Head of caudate nucleus (tissue), 42 donors: Measurements from ENCODE around the gene MTCL1.

Experiments
- DNase-seq, 42 donors: peaks; one replicate each; pipeline versions ENCODE4 v3.0.0 to v3.0.0-alpha.2; 2020 to 2021; ENCODE audit warnings: mixed read lengths in 7 of 42
- intact Hi-C: fragments of 100-400 bp; cut with DNase I; formaldehyde crosslinking; loops from one replicate; pipeline ENCODE4 v1.15.0; 2022

Gene MTCL1

DNA sequence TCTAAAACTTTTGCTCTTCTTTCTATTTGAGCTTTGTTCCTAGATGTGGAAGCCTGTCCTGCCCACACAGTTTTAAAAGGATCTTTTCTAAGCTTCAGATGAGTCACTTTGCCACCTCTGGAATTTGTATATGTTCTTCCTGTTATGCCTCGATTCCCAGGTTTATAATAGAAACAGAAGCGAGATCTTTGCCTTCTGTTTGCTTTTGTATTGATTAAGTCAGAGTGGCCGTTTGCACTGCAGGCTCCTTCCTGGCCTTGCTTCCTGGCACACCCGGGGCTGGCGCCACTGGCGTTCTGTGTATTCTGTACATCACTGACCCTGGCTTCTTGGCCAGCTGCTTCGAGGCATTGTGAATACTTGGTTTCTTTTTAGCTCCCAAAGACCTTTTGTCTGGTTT, 91.8 kb downstream of the MTCL1 start:
- DNase-seq, result peak in 8 of 42 donors; percentile 19 to 50 (median 37)

DNA sequence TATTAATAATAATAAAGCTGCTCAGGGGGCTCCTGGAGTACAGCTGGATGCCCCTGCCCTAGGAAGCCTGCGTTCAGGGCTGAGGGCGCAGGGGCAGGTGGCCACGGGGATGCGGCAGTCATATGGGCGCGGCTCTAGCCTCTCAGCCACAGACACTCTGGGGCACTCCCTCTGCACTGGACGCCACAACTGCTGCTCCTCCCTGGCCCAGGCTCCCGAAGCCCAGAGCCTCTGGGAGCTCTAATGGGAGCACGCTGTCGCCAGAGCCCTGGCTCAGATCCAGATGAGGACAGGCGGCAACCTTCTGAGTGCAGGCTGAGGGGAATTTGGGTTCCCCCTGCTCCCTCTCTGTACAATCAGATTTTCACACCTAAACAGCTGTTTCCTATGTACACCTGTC, 93.6 kb downstream of the MTCL1 start:
- intact Hi-C loops, result no loop called here
- DNase-seq, result no peak

More for the DNA sequence above, 91.8 kb downstream of the MTCL1 start:
- intact Hi-C loops, result no loop called here

DNA sequence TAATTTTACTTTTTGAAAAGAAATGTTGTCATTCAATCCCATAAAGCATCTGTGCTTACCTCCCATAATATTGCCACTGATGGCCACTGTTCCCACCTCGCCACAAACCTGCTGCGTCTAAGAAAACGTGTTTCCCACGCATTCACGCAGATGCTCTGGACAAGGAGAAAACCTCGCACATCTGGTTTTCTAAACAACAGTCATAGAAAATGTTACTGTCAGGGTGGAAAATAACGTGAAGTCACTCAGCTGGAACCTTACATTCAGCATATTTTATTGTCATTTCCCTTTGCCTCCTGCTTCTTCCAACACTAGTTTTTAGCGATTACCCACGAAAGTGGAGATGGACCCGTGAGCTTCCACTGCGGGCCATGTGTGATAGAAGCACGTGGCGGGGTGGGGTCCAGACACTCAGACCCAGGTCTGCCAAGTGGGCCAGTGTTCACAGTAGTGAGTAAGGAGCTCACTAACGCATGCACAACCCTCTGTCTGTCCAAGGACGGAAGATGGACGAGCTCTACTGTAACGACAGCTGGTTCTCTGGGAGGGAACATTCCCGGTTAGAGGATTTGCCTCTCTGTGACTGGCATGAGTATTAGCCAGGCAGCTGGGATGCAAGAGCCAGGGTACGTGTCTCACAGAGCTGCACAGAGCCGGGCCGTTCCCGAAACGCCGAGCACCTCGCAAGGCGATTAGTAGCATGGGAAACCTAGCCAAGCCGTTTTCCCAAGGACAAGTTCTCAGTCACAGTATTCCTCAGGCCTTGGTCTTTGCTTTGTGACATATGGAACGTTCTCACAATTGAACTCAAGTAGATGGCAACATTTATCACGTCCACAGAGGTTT, 94.5 kb downstream of the MTCL1 start:
- DNase-seq, result no peak
- intact Hi-C loops, result no loop called here

DNA sequence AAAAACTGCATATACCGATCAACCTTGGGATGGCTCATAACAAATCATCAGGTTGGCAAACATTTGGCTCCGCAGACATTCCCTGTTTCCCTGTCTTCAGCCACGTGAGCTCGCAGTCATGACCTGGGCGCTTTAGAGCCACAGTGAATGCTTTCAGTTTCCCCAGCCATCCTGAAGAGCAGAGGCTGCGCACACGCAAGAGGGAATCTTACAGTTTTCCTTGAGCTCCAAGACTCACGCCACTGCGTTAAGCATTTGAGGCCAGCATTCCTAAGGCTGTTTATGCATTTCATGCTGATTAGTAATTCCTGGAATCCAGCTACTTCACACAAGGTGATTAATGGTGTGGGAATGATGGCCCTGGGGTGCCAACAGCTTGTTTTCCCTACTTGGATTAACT, 95.1 kb downstream of the MTCL1 start:
- intact Hi-C loops, result no loop called here
- peak in 1 of 42 donors; percentile 31 for DNase-seq

DNA sequence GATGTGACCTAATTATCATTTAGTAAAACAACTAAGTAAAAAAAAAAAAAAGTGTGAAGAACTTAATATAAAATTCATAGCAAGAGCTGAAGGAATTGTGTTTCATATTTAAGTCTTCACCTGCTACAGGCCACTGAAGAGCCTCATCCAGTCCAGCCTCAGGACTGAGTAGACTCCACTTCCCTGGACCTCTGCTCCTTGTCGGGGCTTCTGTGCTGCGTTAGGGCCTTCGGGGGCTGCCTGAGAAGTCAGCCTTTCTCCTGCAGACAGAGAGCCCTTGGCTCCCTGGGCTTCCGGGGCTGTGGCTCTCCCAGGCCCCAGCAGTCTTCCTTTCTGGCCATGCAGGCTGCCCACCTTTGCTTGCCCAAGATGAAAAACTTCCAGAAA, 95.5 kb downstream of the MTCL1 start:
- intact Hi-C loops, result no loop called here
- no peak for DNase-seq

DNA sequence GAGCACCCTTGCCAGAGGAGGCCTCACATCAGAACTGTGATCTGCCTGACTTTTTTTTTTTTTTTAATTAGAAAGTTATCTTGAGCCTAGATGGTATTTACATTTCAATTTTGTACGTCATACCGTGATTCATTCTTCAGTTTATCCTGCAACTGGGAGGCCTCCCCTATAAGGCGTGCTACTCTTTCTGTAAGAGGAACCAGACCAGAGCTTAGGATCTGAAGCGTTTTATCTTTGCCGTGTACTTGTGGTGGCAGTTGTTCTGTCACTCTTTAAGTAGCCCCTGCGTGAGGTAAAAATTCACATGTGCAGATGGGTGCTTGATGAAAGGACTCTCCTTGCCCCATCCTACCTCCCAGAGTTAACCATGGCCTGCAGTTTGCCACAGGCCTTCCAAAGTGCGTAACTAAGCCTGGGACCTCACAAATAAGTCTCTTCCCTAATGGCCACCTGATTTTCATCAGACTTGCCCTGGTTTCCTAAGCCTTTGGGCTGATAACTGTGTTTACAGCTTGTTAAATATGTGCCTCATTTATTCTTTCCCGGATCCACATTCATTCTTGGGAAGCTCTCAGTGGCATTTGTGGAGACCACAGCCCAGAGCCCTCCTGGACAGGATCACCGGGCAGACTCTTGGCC, 96.0 kb downstream of the MTCL1 start:
- intact Hi-C loops, result no loop called here

DNA sequence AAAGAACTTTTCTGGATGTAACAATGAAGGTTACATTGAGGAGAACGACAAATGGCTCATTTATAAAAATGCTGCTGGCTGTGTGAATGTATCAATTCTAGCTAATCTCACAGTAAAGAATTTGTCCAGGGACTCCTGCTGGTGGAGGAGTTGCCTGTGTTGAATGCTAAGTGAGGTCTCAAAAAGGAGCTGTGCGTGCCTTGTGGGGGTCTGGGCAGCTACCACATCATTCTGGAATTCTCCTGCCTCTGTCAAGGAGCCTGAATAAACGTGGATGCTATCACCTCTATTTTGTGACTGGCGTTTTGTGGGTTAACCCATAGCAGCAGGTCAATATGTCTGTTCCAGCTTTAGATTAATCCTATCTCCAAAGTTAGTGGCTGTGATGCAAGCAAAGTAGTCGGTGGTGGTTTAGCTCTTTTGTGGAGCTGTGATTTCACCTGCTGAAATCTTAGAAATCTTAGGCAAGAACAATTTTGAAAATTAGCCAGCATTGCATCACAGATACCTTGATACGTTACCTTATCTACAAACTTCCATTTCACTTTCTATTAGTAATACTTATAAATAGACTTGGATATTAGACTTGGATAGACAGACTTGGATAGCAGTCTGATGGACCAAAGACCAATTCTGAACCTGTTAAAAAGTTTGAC, 96.8 kb downstream of the MTCL1 start:
- intact Hi-C loops, result no loop called here
- no peak for DNase-seq

More for the DNA sequence above, 96.0 kb downstream of the MTCL1 start:
- no peak for DNase-seq

DNA sequence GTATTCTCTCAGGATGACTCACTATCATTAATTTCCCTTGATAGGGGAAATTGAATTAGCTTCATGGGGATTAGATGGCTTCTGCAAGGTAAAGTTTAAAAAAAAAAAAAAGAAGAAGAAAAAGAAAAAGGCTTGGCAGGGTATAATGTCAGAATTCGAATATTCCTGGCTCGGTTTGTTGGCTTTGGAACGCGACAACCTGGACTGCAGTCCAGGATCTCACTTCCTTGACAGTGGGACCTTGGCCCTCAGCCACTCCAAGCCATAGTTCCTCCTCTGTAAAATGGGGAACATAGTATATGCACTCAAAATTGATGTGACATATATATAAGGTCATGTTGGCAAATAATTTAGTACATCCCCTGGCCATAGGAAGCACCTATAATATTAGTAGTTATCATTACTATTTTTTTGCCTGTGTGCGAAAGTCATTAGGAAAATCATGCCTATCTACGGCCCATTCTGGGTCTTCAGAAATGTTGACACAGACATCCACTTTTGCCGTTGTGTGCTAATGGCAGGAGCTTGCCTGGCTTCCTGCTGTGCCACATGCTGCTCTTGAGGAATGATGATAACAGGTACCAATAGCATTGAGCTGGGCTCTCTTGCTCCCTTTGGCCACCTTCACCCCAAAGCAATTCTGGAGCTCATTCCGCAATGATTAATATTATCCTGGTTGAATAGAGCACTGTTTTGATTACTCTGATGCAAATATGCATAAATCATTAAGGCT, 97.9 kb downstream of the MTCL1 start:
- intact Hi-C loops, result no loop called here
- DNase-seq, result no peak

DNA sequence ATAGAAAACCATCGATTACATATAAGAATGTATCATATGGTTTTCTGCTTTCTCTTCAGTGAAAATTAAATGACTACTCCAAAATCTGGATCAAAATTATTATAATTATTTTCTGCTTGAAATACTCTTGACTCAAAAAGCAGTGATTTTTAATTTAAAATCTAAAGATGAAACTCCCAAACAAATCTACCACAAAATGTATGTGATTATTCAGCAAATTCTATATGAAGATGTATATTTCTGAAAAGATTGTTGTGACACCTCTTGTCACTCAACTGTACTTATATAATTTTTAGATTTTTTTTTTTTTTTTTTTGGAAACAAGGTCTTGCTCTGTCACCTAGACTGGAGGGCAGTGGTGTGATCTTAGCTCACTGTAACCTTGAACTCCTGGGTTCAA, 98.6 kb downstream of the MTCL1 start:
- no peak for DNase-seq
- intact Hi-C loops, result no loop called here

DNA sequence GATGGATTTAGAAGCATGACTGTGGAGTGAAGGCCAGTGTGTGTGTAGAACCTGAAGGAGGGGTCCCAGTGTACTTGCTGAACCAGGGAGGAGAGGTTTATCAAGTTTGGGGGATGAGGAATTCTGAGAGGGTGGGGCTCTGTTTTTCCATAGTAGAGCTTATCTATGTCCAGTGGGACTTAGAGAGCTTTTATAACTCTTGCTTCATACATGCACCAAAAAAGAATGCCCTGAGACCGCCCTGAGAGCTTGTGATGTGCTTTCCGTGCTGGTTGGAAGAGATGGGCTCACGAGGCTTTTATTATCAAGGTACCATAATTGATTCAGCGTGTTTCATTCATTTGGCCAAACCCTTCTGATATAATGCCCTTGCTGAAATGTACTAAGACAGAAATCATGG, 100.2 kb downstream of the MTCL1 start:
- no peak for DNase-seq
- intact Hi-C loops, result no loop called here

DNA sequence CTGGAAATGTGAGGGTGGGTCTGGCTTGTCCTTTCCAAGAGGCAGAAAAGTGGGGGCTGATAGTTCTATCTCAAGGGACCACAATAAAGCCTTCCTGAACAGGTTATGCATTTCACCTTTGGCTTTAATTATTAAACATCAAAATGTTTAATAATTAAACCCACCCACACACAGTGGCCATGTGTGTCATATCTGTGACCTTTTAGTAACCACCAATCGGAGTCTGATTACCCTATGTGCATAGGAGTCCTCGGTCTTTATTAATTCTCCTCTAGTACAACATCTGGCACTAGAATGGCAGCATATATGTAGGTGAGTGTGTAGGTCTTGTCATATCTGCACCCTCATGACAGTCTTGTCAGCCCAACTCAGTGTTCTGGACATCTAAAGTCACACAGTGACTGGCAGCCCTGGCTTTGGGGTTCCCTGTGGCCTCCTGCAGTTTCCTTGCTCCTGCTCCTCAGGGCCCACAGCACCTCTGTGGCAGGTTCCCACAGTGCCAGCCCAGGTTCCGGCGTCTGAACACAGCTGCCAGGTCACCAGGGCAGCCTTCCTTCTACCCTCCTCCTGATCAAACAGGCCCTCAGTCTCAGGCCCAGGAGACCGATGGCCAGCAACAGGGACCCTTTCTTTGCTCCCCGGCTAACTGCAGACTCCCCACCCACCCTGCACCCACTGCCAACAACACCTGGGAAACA, 100.9 kb downstream of the MTCL1 start:
- no peak for DNase-seq
- intact Hi-C loops, result no loop called here

DNA sequence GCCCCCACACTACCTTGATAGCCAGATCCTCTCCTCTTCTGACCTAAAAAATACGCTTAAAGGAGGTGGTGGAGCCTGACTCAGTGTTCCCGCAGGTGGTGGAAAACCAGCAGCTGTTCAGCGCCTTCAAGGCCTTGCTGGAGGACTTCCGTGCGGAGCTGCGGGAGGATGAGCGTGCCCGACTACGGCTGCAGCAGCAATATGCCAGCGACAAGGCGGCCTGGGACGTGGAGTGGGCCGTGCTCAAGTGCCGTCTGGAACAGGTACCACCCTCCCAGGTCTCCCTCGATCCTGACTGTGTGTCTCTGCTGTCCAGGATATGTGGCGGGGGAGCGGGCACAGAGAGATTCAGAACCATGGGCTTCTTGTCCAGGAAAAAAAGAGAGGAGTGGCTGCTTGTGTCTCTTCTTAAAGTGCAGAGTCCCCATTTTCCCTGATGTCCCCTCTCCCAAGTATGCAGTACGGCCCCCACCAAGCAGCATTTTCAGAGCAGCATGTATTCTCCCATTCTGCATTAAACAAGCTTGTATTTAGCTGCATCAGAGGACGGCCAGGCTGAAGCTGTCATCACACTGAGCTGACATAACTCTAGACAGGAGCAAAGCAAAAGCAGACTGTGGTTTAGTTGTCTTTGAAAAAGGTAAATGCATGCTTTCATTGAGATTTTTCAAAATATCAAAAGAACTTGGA, 101.6 kb downstream of the MTCL1 start:
- peak in 2 of 42 donors; percentile 37 to 49 for DNase-seq
- intact Hi-C loops, result no loop called here

DNA sequence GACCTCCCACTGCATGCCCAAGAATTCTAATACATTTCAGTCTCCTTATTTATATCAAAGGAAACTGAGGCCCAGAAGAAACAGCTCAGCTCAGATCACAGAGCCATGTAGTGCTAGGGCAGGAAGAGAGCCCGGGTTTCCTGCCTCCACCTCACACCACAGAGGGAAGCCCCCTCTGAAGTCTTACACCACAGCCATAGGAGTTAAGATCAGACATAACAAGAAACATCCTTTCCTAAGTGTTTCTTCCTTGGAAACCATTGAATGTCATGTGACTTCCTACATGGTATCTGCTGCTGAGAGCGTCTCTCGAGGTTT, 102.1 kb downstream of the MTCL1 start:
- intact Hi-C loops, result no loop called here

DNA sequence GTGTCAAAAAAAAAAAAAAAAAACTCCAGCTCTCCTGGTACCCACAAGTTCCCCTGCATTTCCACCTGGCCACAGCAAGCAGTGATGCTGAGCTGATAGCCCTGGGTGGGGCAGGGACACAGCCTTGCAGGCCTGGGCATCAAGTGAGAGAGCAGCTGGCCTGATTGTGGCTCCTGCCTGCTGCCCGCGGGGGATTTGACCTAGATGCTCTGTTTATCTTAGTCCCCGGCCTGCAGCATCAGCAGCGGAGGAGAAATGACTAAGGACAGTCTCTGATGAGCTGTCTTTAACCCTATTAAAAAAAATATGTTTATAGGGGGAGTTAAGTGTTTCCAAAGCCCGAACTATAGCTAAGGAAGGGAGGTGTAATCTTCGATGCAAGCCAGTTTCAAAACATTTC, 102.6 kb downstream of the MTCL1 start:
- intact Hi-C loops, result no loop called here
- DNase-seq, result no peak

More for the DNA sequence above, 102.1 kb downstream of the MTCL1 start:
- no peak for DNase-seq

DNA sequence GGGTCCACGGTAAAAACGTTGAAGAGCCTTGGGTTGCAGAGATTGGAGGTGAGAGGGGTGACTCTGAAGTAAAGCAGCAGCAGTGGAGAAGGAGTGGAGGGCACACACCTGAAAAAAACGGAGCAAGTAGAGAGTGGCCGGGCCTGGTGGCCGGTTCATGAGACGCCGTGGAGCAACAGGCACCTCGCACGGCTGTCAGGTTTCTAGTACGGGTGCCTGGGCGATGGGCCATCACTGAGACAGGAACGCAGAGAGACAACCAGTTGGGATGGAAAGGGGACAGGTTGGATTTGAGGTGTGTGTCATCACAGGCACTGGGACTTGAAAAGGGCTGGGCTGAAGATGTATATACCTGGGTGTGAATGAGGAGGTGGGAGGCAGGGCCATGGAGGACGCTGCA, 104.2 kb downstream of the MTCL1 start:
- DNase-seq, result no peak
- intact Hi-C loops, result no loop called here

DNA sequence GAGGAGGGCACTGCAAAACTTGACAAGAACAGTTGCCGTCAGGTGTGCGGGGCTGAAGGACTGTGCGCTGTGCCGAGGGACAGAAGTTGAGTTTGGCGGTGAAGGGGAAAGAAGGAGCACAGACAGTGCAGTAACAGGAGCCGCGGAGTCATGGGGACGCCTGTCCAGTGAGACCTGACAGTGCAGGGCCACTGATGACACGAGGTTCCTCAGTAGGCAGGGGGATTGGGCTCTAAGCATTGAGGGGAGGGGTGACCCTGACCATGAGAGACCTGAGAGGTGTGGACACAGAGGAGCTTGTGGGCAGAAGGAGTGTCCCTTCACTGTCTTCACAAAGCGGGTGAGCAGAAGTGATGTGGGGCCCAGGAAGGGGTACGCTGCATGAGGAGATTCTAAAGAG, 104.8 kb downstream of the MTCL1 start:
- DNase-seq, result no peak
- intact Hi-C loops, result no loop called here

DNA sequence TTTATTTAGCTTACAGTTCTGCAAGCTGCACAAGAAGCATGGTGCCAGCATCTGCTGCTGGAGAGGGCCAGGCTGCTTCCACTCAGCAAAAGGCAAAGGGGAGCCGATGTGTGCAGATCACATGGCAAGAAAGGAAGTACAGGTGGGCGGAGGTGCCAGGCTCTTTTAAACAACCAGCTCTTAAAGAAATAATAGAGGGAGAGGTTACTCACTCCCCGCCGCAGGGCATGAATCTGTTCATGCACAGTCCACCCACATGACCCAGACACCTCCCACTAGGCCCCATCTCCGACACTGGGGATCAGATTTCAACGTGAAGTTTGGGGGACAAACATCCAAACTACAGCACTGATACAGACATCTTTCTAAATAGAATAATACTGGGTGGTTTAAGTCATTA, 105.8 kb downstream of the MTCL1 start:
- intact Hi-C loops, result no loop called here
- DNase-seq, result peak in 1 of 42 donors; percentile 12

DNA sequence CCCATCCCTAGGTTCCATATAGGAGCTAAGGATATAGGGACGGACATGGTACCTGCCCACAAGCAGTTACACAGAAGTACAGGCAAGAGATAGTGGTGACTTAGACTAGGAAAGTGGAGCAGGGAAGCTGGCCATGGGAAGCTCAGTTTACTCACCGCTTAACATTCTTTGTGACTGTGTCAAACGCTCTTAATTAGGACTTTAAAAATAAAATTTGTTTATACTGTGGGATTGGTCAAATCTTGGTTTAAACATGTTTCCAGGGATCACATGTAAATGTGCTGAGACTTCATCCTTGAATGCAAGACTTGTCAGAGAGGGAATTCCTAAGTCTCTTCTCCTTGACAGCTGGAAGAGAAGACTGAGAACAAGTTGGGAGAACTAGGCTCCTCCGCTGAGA, 107.3 kb downstream of the MTCL1 start:
- no peak for DNase-seq
- intact Hi-C loops, result no loop called here

DNA sequence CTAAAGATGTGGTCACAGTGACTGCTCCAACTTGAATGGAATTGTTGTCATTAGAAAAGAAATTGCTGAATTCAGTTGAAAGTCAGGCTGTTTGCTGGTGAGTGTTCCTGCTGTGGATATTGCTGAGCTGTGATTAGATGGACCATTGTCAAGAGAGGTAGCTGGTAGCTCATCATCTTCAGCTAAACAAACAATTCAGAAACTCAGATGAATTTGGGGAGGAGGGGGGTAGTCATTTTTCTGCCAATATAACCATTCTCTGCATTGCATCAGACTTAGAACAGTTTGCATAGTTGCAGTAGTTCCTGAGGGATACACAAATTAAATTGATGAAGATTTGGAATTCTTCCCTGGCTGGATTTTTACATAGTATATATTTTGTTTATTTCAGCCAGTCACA, 108.3 kb downstream of the MTCL1 start:
- DNase-seq, result no peak
- intact Hi-C loops, result no loop called here
